ENCODE results near the gene PRSS2. TPM values are rescaled to one million over a fixed set of nuclear protein-coding genes. Genes with fewer than 3 reads are reported as not detected.

Gene PRSS2
- total and polyA plus RNA-seq, 2 donors (not counting 1 experiment from before 2014, with no cell fraction given), result not detected

DNA sequence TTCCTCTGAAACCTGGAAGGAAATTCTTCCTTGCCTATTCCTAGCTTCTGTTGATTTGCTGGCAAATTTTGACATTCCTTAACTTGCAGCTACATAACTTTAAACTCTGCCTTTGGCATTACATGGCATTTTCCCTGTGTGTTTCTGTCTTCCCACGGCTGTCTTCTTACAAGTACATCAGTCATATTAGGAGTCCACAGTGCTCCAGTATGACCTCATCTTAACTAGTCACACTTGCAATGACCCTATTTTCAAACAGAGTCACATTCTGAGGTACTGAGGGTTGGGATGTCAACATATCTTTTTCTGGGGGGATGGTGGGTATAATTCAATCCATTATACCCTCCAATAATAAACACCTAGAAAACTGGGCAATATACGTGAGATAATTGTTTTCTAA is 46.7 kb downstream of the PRSS2 start:
- no peak overlapping the region for H3K4me3 ChIP-seq (ENCODE audit: control extremely low read depth in 1 of 5, extremely low read depth in 1 of 5, insufficient read depth in 1 of 5, low read depth in 2 of 5, low read length in 4 of 5)
- ATAC-seq (ENCODE audit: low read depth) (no peak), DNase-seq (no peak)
- H4K20me1 ChIP-seq (ENCODE audit: control insufficient read depth, insufficient read depth, low read length, poor library complexity, severe bottlenecking), result no peaks in the 10 kb centered on the region
- H3K4me2 ChIP-seq (replicated peaks; ENCODE audit: low read depth, low read length, poor library complexity, severe bottlenecking), result no peak overlapping the region
- H2AFZ ChIP-seq (ENCODE audit: insufficient read depth, low read depth, low read length, poor library complexity, severe bottlenecking), result no peak overlapping the region
- H3K27ac ChIP-seq (ENCODE audit: low read length in 2 of 2), result no peak overlapping the region
- Mint-ChIP-seq H3K9me3 (ENCODE audit: insufficient read depth) (peaks cover 8% of the 10 kb centered on the region), H3K4me3 (no peak overlapping the region), H3K27me3 (no peaks in the 10 kb centered on the region), H3K27ac (no peak overlapping the region), H3K4me1 (peaks cover 22% of the 10 kb centered on the region)
- WGBS (ENCODE audit: insufficient coverage), result 67% methylated on average over 1 of the region's 2 CpGs
- H3K27me3 ChIP-seq (replicated peaks in 1 of 4; ENCODE audit: control extremely low read depth in 1 of 4, control insufficient read depth in 3 of 4, insufficient read depth in 4 of 4, low read length in 3 of 4), result no peaks in the 10 kb centered on the region
- intact Hi-C loops (cut with micrococcal nuclease), result no loop called here
- no peak overlapping the region for H3K9ac ChIP-seq (ENCODE audit: low read length)
- POLR2A ChIA-PET, result interaction anchor here (14.1 kb wide), 1 partner anchor 26 kb away, joined by 961 read pairs; no protein-coding TSS in a partner anchor
- peaks cover 20 to 22% of the 10 kb centered on the region in 2 donors for H3K4me1 ChIP-seq (ENCODE audit: control insufficient read depth in 2 of 2, insufficient read depth in 2 of 2, low read length in 2 of 2)
- CTCF ChIA-PET, result interaction anchor here (1.3 to 19.1 kb wide), 4 partner anchors 9 to 104 kb away, joined by 4 to 1138 read pairs (median 9); partner anchors contain the start of gene PRSS2
- TF ChIP-seq EZH2 (IDR thresholded peaks at IDR 0.05; ENCODE audit: borderline replicate concordance, insufficient read depth, low read depth, low read length, poor library complexity, severe bottlenecking) (no peak), CTCF (IDR thresholded peaks at IDR 0.05) (no peak)
- peaks cover 0 to under 1% (median 0%) of the 10 kb centered on the region in 3 donors for H3K9me3 ChIP-seq (ENCODE audit: control extremely low read depth in 1 of 3, control insufficient read depth in 2 of 3, insufficient read depth in 1 of 3, low read length in 2 of 3)
- H3K79me2 ChIP-seq (ENCODE audit: control insufficient read depth, insufficient read depth, low read length), result no peaks in the 10 kb centered on the region
- no peaks in the 10 kb centered on the region for H3K36me3 ChIP-seq (replicated peaks in 1 of 2; ENCODE audit: control extremely low read depth in 1 of 2, control insufficient read depth in 1 of 2, extremely low read depth in 1 of 2, insufficient read depth in 2 of 2, low read length in 1 of 2)

- POLR2A ChIA-PET, result no interaction called here
- H3K9me3 ChIP-seq (ENCODE audit: control extremely low read depth in 1 of 3, control insufficient read depth in 2 of 3, insufficient read depth in 1 of 3, low read length in 2 of 3), result peaks cover 0 to 4% (median 3%) of the 10 kb centered on the region in 3 donors
- no peaks in the 10 kb centered on the region for H3K27me3 ChIP-seq (replicated peaks in 1 of 4; ENCODE audit: control extremely low read depth in 1 of 4, control insufficient read depth in 3 of 4, insufficient read depth in 4 of 4, low read length in 3 of 4)
- intact Hi-C loops (cut with micrococcal nuclease), result no loop called here
- H3K4me2 ChIP-seq (replicated peaks; ENCODE audit: low read depth, low read length, poor library complexity, severe bottlenecking), result no peak overlapping the region
- no peaks in the 10 kb centered on the region for H3K27me3 Mint-ChIP-seq
- peaks cover 3% of the 10 kb centered on the region for H3K4me1 Mint-ChIP-seq
- no peaks in the 10 kb centered on the region for H3K36me3 ChIP-seq (replicated peaks in 1 of 2; ENCODE audit: control extremely low read depth in 1 of 2, control insufficient read depth in 1 of 2, extremely low read depth in 1 of 2, insufficient read depth in 2 of 2, low read length in 1 of 2)
- no peak overlapping the region for H3K27ac ChIP-seq (ENCODE audit: low read length in 2 of 2)
- TF ChIP-seq EZH2 (IDR thresholded peaks at IDR 0.05; ENCODE audit: borderline replicate concordance, insufficient read depth, low read depth, low read length, poor library complexity, severe bottlenecking) (no peak), CTCF (IDR thresholded peaks at IDR 0.05) (no peak)
- WGBS (ENCODE audit: insufficient coverage), result 82% methylated on average over 5 of the region's 5 CpGs
- peaks cover 8% of the 10 kb centered on the region for H3K9me3 Mint-ChIP-seq (ENCODE audit: insufficient read depth)
- DNase-seq, result no peak
- no peak overlapping the region for H3K9ac ChIP-seq (ENCODE audit: low read length)
- no peak overlapping the region for H3K27ac Mint-ChIP-seq
- CTCF ChIA-PET, result interaction anchor here (1.1 to 19.1 kb wide), 6 partner anchors 9 to 187 kb away, joined by 3 to 1138 read pairs (median 4); partner anchors contain the start of gene PRSS2
- no peak for ATAC-seq (ENCODE audit: low read depth)
- H3K79me2 ChIP-seq (ENCODE audit: control insufficient read depth, insufficient read depth, low read length), result no peaks in the 10 kb centered on the region
- H4K20me1 ChIP-seq (ENCODE audit: control insufficient read depth, insufficient read depth, low read length, poor library complexity, severe bottlenecking), result no peaks in the 10 kb centered on the region
- H3K4me3 ChIP-seq (ENCODE audit: control extremely low read depth in 1 of 5, extremely low read depth in 1 of 5, insufficient read depth in 1 of 5, low read depth in 2 of 5, low read length in 4 of 5), result no peak overlapping the region
- H3K4me3 Mint-ChIP-seq, result no peak overlapping the region
- no peak overlapping the region for H2AFZ ChIP-seq (ENCODE audit: insufficient read depth, low read depth, low read length, poor library complexity, severe bottlenecking)
- H3K4me1 ChIP-seq (ENCODE audit: control insufficient read depth in 2 of 2, insufficient read depth in 2 of 2, low read length in 2 of 2), result peaks cover under 1 to 4% of the 10 kb centered on the region in 2 donors
These were observed 48.8 kb downstream of the PRSS2 start for GRCh38 chr7:142819530-142819929.
